Endothelial cell of umbilical vein (primary cell): ENCODE results near the gene COL6A2. TPM values are rescaled to one million over a fixed set of nuclear protein-coding genes. Genes with fewer than 3 reads are reported as not detected.
"Not testable (repeated sequence)": the region's sequence is repeated elsewhere in the genome, so short reads cannot be mapped to it uniquely, and the experiment has no call there.

Source experiments
- BruUV-seq: library from RNA; stranded (reverse); fragments of 400-500 nt; replicated peaks from 2 replicates; lab custom pipeline; 2021; lab: Mats Ljungman, UMichigan
- CTCF ChIA-PET: fragments of 300-600, 350-600 bp; sonication (Branson Sonifier 250); formaldehyde crosslinking; loops from one replicate; lab custom pipeline; 2021; ENCODE audit warnings: antibody characterized with exemption, inconsistent platforms; lab: Charles Lee
- POLR2A ChIA-PET: fragments of 300-600, 350-600 bp; sonication (Branson Sonifier 250); formaldehyde crosslinking; loops from one replicate; lab custom pipeline; 2021; ENCODE audit warnings: antibody characterized with exemption, inconsistent platforms; lab: Charles Lee
- DNase-seq: peaks from one replicate; pipeline ENCODE4 v3.0.0-alpha.2; 2011; ENCODE audit warnings: low read depth, low spot score
- FAIRE-seq: peaks from 2 replicates; lab custom pipeline; 2011; peaks lifted over from hg19 to GRCh38; lab: Jason Lieb, UNC
- H2AFZ ChIP-seq: 2 replicates; pipeline ENCODE4 v1.6.0; 2012; ENCODE audit warnings: low read depth, low read length, control low read depth, inconsistent platforms
- H3K27ac ChIP-seq: 2 replicates; pipeline ENCODE4 v1.5.1; 2011; ENCODE audit warnings: low read depth, mild to moderate bottlenecking, control low read depth, low read length, moderate library complexity; ENCODE audit not compliant: insufficient read depth
- H3K27me3 ChIP-seq, 2 experiments: 2 replicates each; pipeline versions ENCODE4 v1.6.0 to v1.6.1; 2011; ENCODE audit warnings: low read length in 2 of 2, mixed read lengths in 1 of 2; ENCODE audit not compliant: control insufficient read depth in 2 of 2, insufficient read depth in 2 of 2
- H3K36me3 ChIP-seq, 2 experiments: 2 replicates in 1 of 2; 3 replicates in 1 of 2; pipeline ENCODE4 v1.5.1; 2011; ENCODE audit warnings: low read length in 2 of 2, mild to moderate bottlenecking in 1 of 2, moderate library complexity in 1 of 2; ENCODE audit not compliant: control insufficient read depth in 2 of 2, insufficient read depth in 2 of 2; ENCODE audit errors: extremely low read depth in 1 of 2
- H3K4me1 ChIP-seq: 3 replicates; pipeline ENCODE4 v1.5.1; 2011; ENCODE audit warnings: mild to moderate bottlenecking, low read length; ENCODE audit not compliant: control insufficient read depth, insufficient read depth; ENCODE audit errors: extremely low read depth
- H3K4me2 ChIP-seq: 2 replicates; pipeline ENCODE4 v1.6.1; 2011; ENCODE audit warnings: low read length, control low read depth, mixed read lengths; ENCODE audit not compliant: insufficient read depth
- H3K4me3 ChIP-seq, 3 experiments: fragments of 200-600 bp in 1 of 3; sonication (generic), shearing (Covaris generic) in 1 of 3; replicated peaks in 1 of 3; 2 replicates each; pipeline ENCODE4 v1.5.1; 2011 to 2016; ENCODE audit warnings: control low read depth in 3 of 3, low read length in 3 of 3, mild to moderate bottlenecking in 2 of 3, inconsistent platforms in 1 of 3, low read depth in 1 of 3, moderate library complexity in 1 of 3; ENCODE audit not compliant: insufficient read depth in 1 of 3
- H3K79me2 ChIP-seq: 2 replicates; pipeline ENCODE4 v1.6.0; 2012; ENCODE audit warnings: low read length, inconsistent platforms; ENCODE audit not compliant: control insufficient read depth, insufficient read depth
- H3K9ac ChIP-seq: replicated peaks from 2 replicates; pipeline ENCODE3; 2011; ENCODE audit warnings: low read length, control low read depth; ENCODE audit not compliant: insufficient read depth; ENCODE audit errors: extremely low read depth
- H3K9me1 ChIP-seq: replicated peaks from 3 replicates; pipeline ENCODE4 v1.6.0; 2011; ENCODE audit warnings: mild to moderate bottlenecking, low read length; ENCODE audit not compliant: control insufficient read depth, insufficient read depth; ENCODE audit errors: extremely low read depth
- H3K9me3 ChIP-seq: replicated peaks from 2 replicates; pipeline ENCODE4 v1.5.1; 2012; ENCODE audit warnings: low read length, inconsistent platforms; ENCODE audit not compliant: control insufficient read depth, insufficient read depth
- H4K20me1 ChIP-seq: replicated peaks from 2 replicates; pipeline ENCODE3; 2011; ENCODE audit warnings: mild to moderate bottlenecking, low read length; ENCODE audit not compliant: control insufficient read depth, insufficient read depth; ENCODE audit errors: extremely low read depth
- CTCF ChIP-seq, 2 donors: IDR thresholded peaks; 1 replicate in 1 of 2; 2 replicates in 1 of 2; pipeline ENCODE4 v1.5.1; 2011; ENCODE audit warnings: low read length in 2 of 2, mild to moderate bottlenecking in 2 of 2, moderate library complexity in 2 of 2, control low read depth in 1 of 2, inconsistent platforms in 1 of 2, low read depth in 1 of 2; ENCODE audit not compliant: insufficient read depth in 1 of 2; ENCODE audit errors: extremely low read depth in 1 of 2
- EZH2 ChIP-seq: IDR thresholded peaks from 2 replicates; pipeline ENCODE4 v1.6.1; 2012; ENCODE audit warnings: borderline replicate concordance, low read depth, mild to moderate bottlenecking, moderate library complexity, low read length, inconsistent platforms; ENCODE audit not compliant: severe bottlenecking
- FOS ChIP-seq: IDR thresholded peaks from 2 replicates; pipeline ENCODE4 v1.6.1; 2011; ENCODE audit warnings: mild to moderate bottlenecking, low read length, moderate library complexity, borderline replicate concordance; ENCODE audit not compliant: insufficient read depth
- GATA2 ChIP-seq: IDR thresholded peaks from 2 replicates; pipeline ENCODE4 v1.7.0; 2011; ENCODE audit warnings: low read depth, mild to moderate bottlenecking, moderate library complexity, mixed read lengths, low read length; ENCODE audit not compliant: insufficient read length, insufficient read depth
- JUN ChIP-seq: IDR thresholded peaks from 2 replicates; pipeline ENCODE4 v1.6.1; 2011; ENCODE audit warnings: borderline replicate concordance, low read depth; ENCODE audit not compliant: insufficient read length, insufficient read depth
- MAX ChIP-seq: IDR thresholded peaks from 2 replicates; pipeline ENCODE4 v1.6.1; 2011; ENCODE audit not compliant: insufficient read depth, insufficient read length
- MYC ChIP-seq: IDR thresholded peaks from one replicate; pipeline ENCODE4 v1.6.1; 2011; ENCODE audit warnings: mild to moderate bottlenecking, low read depth, low read length
- POLR2A ChIP-seq: IDR thresholded peaks from 2 replicates; pipeline ENCODE4 v1.6.1; 2012; ENCODE audit warnings: low read depth, mild to moderate bottlenecking, control low read depth, low read length
- POLR2AphosphoS5 ChIP-seq: IDR thresholded peaks from 2 replicates; pipeline ENCODE4 v1.6.1; 2012; ENCODE audit warnings: low read depth, mild to moderate bottlenecking, control low read depth, low read length, moderate library complexity; ENCODE audit not compliant: insufficient read depth
- dilution Hi-C: fragments of 300-500 bp; cut with MboI; formaldehyde crosslinking; loops from one replicate; pipeline ENCODE4 v1.15.0; 2019; ENCODE audit warnings: low sequenced_read_pairs; ENCODE audit not compliant: extremely low pct_ligation_motif_present
- intact Hi-C: fragments of 100-400 bp; cut with micrococcal nuclease; formaldehyde crosslinking; loops from one replicate; pipeline ENCODE4 v1.10.0; 2022
- polyA plus RNA-seq, 4 experiments: library from polyadenylated mRNA; depleted of rRNA in 3 of 4; stranded (reverse) in 3 of 4; unstranded in 1 of 4; fragments of >200 nt; gene quantifications; 2 replicates each; pipeline versions ENCODE4 v1.2.1 to v1.2.3, GENCODE V29; 2011 to 2012; ENCODE audit warnings: missing spikeins in 1 of 4
- total RNA-seq: library from RNA; stranded (reverse); gene quantifications from 2 replicates; pipeline ENCODE4 v1.2.3, GENCODE V29; 2021

COL6A2 gene
- total and polyA plus RNA-seq, 2 donors (not counting 3 experiments of a cell fraction or from before 2014, with no cell fraction given): 3.4 to 6.1 TPM

- no peak overlapping the region for H3K4me2 ChIP-seq
- FAIRE-seq: no peak
Observed at GRCh38 chr21:46084709-46085108, 13.2 kb upstream of the COL6A2 start.

GRCh38 chr21:46085259-46085658 is 12.7 kb upstream of the COL6A2 start:
- FAIRE-seq, H3K9ac ChIP-seq, intact Hi-C loops: not testable (repeated sequence)

More at GRCh38 chr21:46084709-46085108, 13.2 kb upstream of the COL6A2 start:
- no peaks in the 10 kb centered on the region for H3K9me3 ChIP-seq
- BruUV-seq: no TSS peak
- ChIA-PET POLR2A (no interaction called here), CTCF (no interaction called here)
- H3K27ac ChIP-seq: no peak overlapping the region
- no peaks in the 10 kb centered on the region for H3K36me3 ChIP-seq
- no peaks in the 10 kb centered on the region for H4K20me1 ChIP-seq
- H3K79me2 ChIP-seq: no peaks in the 10 kb centered on the region
- DNase-seq: no peak
- no peak overlapping the region for H3K9ac ChIP-seq
- TF ChIP-seq GATA2 (no peak), POLR2AphosphoS5 (no peak), JUN (no peak), MAX (no peak), POLR2A (no peak), EZH2 (no peak), MYC (no peak), FOS (no peak), CTCF (IDR thresholded peaks at IDR 0.05; ENCODE audit: extremely low read depth in 1 of 2, insufficient read depth in 1 of 2, low read depth in 1 of 2, low read length in 2 of 2) (no peak)
- dilution Hi-C loops: no loop called here
- H3K4me3 ChIP-seq: no peak overlapping the region
- peaks cover 0 to 2% of the 10 kb centered on the region in 2 experiments for H3K27me3 ChIP-seq
- intact Hi-C loops: no loop called here
- no peaks in the 10 kb centered on the region for H3K4me1 ChIP-seq
- H2AFZ ChIP-seq: no peak overlapping the region
- H3K9me1 ChIP-seq: no peaks in the 10 kb centered on the region

More at GRCh38 chr21:46085259-46085658, 12.7 kb upstream of the COL6A2 start:
- H3K4me1 ChIP-seq, dilution Hi-C loops, H3K9me3 ChIP-seq, H3K36me3 ChIP-seq, BruUV-seq, DNase-seq, CTCF ChIA-PET, H3K27ac ChIP-seq, H2AFZ ChIP-seq, H3K79me2 ChIP-seq, H4K20me1 ChIP-seq, H3K27me3 ChIP-seq, H3K4me3 ChIP-seq, POLR2A ChIA-PET, H3K4me2 ChIP-seq, H3K9me1 ChIP-seq: not testable (repeated sequence)
